Nephron progenitor cell (in vitro differentiated cells): ENCODE results near the gene ABCC5.

Source experiments
- DNase-seq: peaks from one replicate; pipeline ENCODE4 v3.0.0; 2021
- H3K27ac Mint-ChIP-seq: 2 replicates; pipeline ENCODE4 v1.8.0; 2021; ENCODE audit warnings: mild to moderate bottlenecking, moderate library complexity, mixed read lengths
- H3K27me3 Mint-ChIP-seq: 2 replicates; pipeline ENCODE4 v1.8.0; 2021; ENCODE audit warnings: mild to moderate bottlenecking, low read depth, mixed read lengths; ENCODE audit not compliant: poor library complexity
- H3K36me3 Mint-ChIP-seq: 2 replicates; pipeline ENCODE4 v1.8.0; 2021; ENCODE audit warnings: low read depth, mixed read lengths
- H3K4me1 Mint-ChIP-seq: 2 replicates; pipeline ENCODE4 v1.8.0; 2021; ENCODE audit warnings: mixed read lengths
- H3K4me3 Mint-ChIP-seq: 2 replicates; pipeline ENCODE4 v1.8.0; 2021; ENCODE audit warnings: mild to moderate bottlenecking, moderate library complexity, mixed read lengths
- H3K9me3 Mint-ChIP-seq: 2 replicates; pipeline ENCODE4 v1.8.0; 2021; ENCODE audit warnings: mild to moderate bottlenecking, moderate library complexity, mixed read lengths
- CTCF ChIP-seq: fragments of 200-600 bp; sonication (generic); IDR thresholded peaks from 2 replicates; pipeline ENCODE4 v1.5.0; 2021; ENCODE audit warnings: antibody characterized with exemption

ABCC5 gene

GRCh38 chr3:183907176-183907575 is 110.5 kb downstream of the ABCC5 start:
- H3K36me3 Mint-ChIP-seq = no peaks in the 10 kb centered on the region
- H3K9me3 Mint-ChIP-seq = no peaks in the 10 kb centered on the region
- no peak overlapping the region for H3K27ac Mint-ChIP-seq
- no peaks in the 10 kb centered on the region for H3K4me1 Mint-ChIP-seq
- peaks cover 27% of the 10 kb centered on the region for H3K27me3 Mint-ChIP-seq
- TF ChIP-seq CTCF = no peak
- DNase-seq = no peak
- no peak overlapping the region for H3K4me3 Mint-ChIP-seq

DNA sequence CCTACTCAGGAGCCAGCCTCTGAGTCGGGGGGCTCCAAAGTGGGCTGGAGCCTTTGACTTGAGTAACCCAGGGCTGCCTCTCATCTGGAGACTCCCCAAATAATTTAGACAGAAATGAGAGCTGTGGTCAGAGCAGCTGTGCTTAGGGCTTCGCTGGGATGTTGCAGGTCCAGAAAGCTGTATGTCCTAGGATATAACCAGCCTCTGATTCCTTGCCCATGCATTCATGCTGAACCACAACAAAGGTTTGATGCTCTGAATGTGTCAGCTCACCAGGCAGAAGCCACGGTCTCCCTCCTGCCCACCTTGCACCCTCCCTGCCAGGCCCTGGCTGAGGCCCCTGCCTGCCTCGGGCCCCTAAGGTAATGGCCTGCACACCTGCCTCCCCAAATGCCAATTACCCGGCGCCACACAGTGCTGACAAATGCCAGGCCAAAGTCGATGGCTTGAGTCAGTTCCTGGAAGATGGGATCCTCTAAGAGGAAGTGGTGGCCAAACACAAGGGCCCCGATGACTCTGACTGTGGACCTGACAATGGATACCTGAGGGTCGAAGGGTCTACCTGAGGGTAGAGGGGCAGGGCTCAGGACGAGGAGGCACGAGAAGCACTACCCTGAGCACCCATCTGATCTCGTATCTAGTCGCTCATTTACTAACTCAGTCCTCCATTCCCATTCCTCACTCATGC is 111.3 kb downstream of the ABCC5 start:
- DNase-seq = no peak
- H3K36me3 Mint-ChIP-seq = no peaks in the 10 kb centered on the region
- H3K27me3 Mint-ChIP-seq = peaks cover 29% of the 10 kb centered on the region
- no peak overlapping the region for H3K4me3 Mint-ChIP-seq
- H3K27ac Mint-ChIP-seq = no peak overlapping the region
- no peaks in the 10 kb centered on the region for H3K4me1 Mint-ChIP-seq
- TF ChIP-seq CTCF = no peak
- no peaks in the 10 kb centered on the region for H3K9me3 Mint-ChIP-seq

GRCh38 chr3:183904833-183905780 is 112.6 kb downstream of the ABCC5 start:
- no peaks in the 10 kb centered on the region for H3K4me1 Mint-ChIP-seq
- TF ChIP-seq CTCF = no peak
- H3K36me3 Mint-ChIP-seq = no peaks in the 10 kb centered on the region
- H3K9me3 Mint-ChIP-seq = no peaks in the 10 kb centered on the region
- peaks cover 31% of the 10 kb centered on the region for H3K27me3 Mint-ChIP-seq
- H3K27ac Mint-ChIP-seq = no peak overlapping the region
- DNase-seq = no peak
- no peak overlapping the region for H3K4me3 Mint-ChIP-seq

- TF ChIP-seq CTCF = no peak
- Mint-ChIP-seq H3K27ac (no peak overlapping the region), H3K4me1 (no peaks in the 10 kb centered on the region), H3K4me3 (no peak overlapping the region), H3K9me3 (no peaks in the 10 kb centered on the region), H3K36me3 (no peaks in the 10 kb centered on the region), H3K27me3 (peaks cover 35% of the 10 kb centered on the region)
- DNase-seq = no peak
Observed at GRCh38 chr3:183898028-183898431, 119.7 kb downstream of the ABCC5 start.

GRCh38 chr3:183897606-183898005 is 120.1 kb downstream of the ABCC5 start:
- DNase-seq = no peak
- Mint-ChIP-seq H3K36me3 (no peaks in the 10 kb centered on the region), H3K4me1 (no peaks in the 10 kb centered on the region), H3K9me3 (no peaks in the 10 kb centered on the region), H3K4me3 (no peak overlapping the region), H3K27ac (no peak overlapping the region), H3K27me3 (peaks cover 36% of the 10 kb centered on the region)
- no peak for TF ChIP-seq CTCF
